Glomerular visceral epithelial cell (primary cell): ENCODE data around the gene DIP2A.
"Not testable (repeated sequence)": the region's sequence is repeated elsewhere in the genome, so short reads cannot be mapped to it uniquely, and the experiment has no call there.

ENCODE experiments used
- DNase-seq: peaks from one replicate; pipeline ENCODE4 v3.0.0-alpha.2; 2016; ENCODE audit errors: extremely low spot score

The DIP2A gene

DNA sequence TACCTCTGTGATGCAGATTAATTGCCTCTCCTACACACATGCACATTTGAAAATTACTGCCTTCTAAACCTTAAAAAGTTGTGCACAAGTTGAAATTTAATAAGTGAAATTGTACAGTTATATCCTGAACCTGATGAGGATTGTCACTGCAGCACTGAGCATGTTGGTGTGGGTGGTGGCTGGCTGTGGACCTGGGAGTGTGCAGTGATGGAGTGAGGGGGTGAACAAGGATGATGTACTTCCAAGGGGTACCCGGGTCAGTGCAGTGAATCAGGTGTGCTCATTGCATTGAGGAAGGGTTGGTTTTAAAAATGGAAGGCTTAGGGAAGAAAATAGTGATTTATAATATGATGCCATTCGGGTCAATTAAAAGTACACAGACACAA, 24.1 kb downstream of the DIP2A start:
- no peak for DNase-seq

GRCh38 chr21:46483300-46484295, 24.9 kb downstream of the DIP2A start:
- DNase-seq = no peak

DNA sequence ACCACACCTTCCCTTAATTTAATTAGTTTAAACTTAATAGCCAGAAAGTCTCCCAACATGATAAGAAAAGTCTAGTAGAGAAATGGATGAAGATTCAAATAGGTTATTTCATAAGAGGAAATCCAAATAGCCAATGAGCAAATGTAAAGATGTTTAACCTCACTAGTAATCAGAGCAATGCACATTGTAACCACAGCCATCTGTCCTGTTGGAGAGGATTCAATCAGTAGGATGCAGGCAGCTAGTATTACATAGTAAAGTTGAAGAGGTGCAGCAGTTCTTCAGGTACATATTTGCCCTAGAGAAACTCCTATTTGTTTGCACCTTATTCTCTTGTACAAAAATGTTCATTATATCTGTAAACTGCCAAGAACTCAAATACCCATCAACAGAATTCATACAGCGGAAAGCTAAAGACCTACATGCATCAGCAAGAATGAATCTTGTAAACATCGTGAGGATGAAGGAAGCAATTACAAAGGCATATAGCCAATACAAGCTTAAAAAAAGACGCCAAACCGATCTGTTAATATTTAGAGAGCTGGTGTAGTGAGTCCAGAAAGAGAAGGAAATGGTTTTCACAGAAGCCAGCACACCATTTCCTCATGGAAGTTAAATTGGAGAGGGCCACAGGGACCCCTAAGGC, 27.9 kb downstream of the DIP2A start:
- no peak for DNase-seq

GRCh38 chr21:46489162-46489663, 30.5 kb downstream of the DIP2A start:
- no peak for DNase-seq

DNA sequence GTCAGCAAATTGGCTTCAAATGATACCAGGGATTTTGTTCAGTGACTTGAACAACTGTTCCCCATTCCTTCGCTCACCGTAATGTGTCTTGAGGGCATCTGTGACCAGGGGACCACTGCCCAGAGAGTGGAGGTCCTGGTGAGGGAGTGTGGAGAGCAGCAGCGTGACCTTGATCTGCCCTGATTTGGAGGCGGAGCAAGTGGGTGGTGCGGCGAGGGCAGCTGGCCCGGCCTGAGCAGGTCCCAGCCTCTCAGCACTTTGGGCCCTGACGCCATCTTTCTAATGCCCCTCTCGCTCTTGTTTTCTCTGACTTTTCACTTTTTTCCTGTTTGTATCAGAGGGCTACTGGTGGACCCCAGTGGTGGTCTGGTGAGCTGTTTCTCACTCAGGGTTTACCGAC, 31.1 kb downstream of the DIP2A start:
- no peak for DNase-seq

- DNase-seq = no peak
These were observed 32.9 kb downstream of the DIP2A start for GRCh38 chr21:46491553-46491952.

DNA sequence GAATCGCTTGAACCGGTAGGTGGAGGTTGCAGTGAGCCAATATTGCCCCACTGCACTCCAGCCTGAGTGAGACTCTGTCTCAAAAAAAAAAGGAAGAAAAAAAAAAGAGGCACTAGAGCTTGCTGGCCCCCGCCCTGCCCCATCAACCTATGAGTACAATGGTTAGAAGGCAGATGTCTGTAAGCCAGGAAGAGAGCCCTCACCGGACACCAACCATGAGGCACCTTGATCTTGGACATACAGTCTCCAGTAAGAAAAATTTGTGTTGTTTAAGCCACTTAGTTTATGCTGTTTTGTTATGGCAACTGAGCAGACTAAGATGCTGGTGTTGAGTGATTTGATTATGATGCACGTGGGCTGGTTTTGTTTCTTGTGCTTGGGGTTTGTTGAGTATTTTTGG, 34.2 kb downstream of the DIP2A start:
- no peak for DNase-seq

GRCh38 chr21:46493828-46494227, 35.1 kb downstream of the DIP2A start:
- no peak for DNase-seq

- peak; percentile 69 for DNase-seq
These were observed 39.8 kb downstream of the DIP2A start for GRCh38 chr21:46498335-46499050.

- peak; percentile 16 for DNase-seq
These were observed 41.7 kb downstream of the DIP2A start for GRCh38 chr21:46500224-46500861.

DNA sequence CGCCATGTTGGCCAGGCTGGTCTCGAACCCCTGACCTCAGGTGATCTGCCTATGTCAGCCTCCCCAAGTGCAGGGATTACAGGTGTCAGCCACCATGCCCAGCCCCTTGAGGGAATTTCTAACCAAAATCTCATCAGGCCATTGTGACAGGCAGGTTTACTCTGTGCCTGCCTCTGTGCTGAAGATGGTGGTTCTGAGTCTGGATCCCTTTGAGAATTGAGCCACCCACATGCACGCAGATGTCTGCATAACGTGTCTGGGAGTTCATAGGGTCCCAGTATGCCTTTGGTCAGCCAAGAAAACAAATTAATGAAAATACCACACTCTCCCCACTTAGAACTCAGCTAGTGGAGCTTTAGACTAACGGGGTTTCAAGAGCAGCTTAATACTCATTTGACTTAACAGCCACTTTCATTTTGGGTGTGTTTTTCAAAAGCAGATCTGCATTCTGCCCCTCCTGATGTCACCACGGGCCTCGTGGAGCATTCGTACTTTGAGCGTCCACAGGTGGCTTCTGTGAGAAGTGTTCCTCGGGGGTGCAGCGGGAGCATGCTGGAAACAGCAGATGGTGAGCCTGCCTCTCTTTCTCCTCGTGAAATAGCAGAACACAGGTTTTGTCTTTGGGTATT, 45.3 kb downstream of the DIP2A start:
- no peak for DNase-seq

DNA sequence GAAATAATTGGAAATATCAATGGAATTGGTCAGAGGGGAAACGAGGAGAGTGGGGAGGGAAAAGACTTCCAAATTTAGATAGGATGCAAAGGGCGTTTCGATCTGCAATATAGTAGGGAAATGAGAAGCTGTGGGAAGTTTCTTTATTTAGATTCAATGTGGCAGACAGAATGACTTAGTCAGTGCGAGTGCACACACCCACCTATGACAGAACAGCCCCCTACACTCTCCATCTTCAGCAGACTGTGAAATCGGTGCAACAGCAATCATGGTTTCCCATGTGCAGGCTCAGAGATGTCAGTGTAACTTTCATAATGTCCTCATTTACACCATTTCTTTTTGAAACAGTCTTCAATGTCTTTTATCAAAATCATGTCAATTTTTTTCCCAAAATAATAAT, 46.0 kb downstream of the DIP2A start:
- DNase-seq = no peak

GRCh38 chr21:46507562-46507961, 48.9 kb downstream of the DIP2A start:
- no peak for DNase-seq

DNA sequence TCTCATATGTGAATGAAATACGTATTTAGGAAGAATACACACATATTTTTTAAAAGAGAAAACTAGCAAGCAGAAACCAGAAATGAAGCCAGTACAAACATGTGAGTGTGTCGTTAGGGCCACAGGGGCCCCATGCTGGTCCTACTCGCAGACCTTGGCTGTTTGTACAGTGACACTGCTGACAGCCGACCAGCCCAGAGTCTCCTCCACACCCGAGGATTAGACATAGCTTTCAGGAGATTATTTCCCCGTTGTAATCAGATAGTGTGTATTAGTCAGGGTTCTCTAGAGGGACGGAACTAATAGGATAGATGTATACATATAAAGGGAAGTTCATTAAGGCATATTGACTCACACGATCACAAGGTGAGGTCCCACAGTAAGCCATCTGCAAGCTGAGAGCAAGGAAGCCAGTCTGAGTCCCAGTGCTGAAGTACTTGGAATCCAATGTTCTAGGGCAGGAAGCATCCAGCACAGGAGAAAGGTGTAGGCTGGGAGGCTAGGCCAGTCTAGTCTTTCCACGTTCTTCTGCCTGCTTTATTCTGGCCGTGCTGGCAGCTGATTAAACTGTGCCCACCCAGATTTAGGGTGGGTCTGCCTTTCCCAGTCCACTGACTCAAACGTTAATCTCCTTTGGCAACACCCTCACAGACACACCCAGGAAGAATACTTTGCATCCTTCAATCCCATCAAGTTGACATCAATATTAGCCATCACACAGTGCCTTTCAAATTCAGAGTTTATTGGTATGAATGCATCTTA, 51.2 kb downstream of the DIP2A start:
- DNase-seq = peak; percentile 36

GRCh38 chr21:46515109-46515508, 56.4 kb downstream of the DIP2A start:
- no peak for DNase-seq

DNA sequence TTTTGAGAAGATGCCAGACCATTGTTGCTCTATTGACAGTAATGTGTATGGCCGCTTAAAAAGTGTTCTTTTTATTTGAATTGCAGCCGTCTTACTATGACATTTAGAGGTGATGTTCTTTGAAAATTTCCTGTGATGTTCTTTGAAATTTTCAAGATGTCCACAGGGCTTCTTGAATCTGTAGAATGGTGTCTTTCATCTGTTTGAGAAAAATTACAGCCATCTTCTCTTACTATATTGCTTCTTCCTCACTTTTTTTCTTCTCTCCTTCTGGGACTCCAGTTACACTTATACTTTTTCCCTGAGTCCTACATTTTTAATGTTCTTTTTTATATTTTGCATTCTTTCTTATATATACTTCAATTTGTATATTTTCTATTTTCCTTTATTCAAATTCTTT, 57.4 kb downstream of the DIP2A start:
- DNase-seq = no peak

GRCh38 chr21:46517361-46517760, 58.7 kb downstream of the DIP2A start:
- no peak for DNase-seq

GRCh38 chr21:46518983-46519583, 60.4 kb downstream of the DIP2A start:
- no peak for DNase-seq

DNA sequence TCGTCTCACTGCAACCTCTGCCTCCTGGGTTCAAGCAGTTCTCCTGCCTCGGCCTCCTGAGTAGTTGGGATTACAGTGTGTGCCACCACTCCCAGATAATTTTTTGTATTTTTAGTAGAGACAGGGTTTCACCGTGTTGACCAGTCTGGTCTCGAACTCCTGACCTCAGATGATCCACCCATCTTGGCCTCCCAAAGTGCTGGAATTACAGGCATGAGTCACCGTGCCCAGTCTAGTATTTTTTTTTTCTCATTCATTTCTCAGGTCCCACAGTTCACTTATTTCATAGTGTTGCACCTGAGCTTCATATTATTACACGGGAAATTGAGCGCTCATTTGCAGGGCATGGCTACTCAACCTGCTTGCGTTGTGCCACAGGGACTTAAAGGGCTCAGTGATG, 68.7 kb downstream of the DIP2A start:
- DNase-seq = not testable (repeated sequence)

GRCh38 chr21:46527801-46528200, 69.1 kb downstream of the DIP2A start:
- no peak for DNase-seq
